GM19328 (cell line): ENCODE measurements around the gene SDK1.

Experiments used
- ATAC-seq: cut with Tn5 transposase; IDR thresholded peaks from one replicate; pipeline ENCODE4 v1.9.1; 2021; ENCODE audit warnings: mild to moderate bottlenecking, moderate library complexity; ENCODE audit not compliant: unreplicated experiment

Gene SDK1

DNA sequence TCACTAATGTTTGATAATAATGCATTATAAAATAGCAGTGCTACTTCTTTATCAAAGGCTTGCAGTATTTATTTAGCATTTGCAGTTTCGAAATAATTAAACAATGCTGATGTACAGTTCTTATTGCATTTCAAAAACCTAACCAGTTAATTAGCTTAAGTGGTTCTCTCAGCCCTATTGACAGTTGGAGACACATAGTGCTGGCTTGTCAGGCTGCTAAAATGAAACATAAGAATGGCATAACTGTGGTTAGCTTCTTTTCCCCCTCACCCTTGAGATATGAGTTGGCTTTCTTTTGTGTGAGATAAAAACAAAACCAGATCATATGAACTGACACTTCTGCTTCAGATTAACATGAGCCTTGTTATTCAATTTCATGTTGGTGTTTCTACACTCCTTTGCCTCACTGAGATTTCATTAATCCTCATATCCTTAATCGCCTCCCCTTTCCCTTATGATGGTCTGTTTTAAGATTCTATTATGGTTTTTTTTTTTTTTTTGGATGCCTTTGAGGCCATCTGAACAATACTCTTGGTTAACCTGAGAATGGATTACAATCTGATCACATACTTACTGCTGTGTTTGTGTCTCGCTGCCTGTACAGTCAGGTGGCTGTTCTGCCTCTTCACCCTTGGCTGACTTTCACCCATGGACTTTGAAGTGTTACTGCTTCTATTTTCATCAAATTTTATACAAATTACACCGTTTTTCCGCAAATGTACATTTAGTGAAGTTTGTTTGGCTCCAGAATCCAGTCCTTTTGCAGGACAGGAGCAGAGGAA lies 108.0 kb downstream of the SDK1 start:
- ATAC-seq = no peak

DNA sequence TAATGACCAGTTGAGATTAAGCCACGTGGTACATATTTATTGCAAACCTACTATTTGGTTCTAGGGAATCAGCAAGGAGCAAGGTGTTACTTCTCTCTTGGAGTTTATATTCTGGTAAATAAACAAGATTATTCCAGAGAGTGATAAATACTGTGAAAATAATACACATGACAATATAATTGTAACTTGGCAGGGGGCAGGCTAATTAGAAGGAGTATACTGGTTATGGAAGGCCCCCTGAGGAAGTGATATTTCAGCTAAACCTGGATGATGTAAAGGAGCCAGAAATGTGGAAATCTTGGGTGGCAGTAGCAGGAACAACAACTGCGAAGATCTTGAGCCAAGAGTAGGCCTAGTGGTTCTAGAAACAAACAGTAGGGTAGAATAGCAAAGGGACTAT lies 111.8 kb downstream of the SDK1 start:
- ATAC-seq = no peak

DNA sequence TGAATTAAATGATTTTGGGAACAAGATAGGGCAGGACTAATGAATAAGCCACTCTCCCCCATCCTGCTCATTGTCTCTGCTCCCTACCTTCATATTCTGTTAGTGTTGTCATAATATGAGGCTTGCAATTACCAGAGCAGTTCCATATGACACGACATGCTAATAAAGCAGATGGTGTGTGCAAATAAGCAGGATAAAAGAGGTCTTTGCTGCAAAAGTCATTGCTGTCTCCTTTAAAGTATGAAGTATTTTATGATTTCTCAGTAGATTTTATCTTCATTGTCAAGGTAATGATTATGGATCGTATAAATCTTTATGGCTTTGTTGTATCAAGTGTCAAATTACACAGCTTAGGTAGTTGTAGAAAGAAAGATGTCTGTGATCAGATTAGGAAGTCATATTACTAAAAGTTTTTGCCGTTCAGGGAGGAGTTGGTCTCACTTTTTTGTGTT lies 114.8 kb downstream of the SDK1 start:
- no peak for ATAC-seq

DNA sequence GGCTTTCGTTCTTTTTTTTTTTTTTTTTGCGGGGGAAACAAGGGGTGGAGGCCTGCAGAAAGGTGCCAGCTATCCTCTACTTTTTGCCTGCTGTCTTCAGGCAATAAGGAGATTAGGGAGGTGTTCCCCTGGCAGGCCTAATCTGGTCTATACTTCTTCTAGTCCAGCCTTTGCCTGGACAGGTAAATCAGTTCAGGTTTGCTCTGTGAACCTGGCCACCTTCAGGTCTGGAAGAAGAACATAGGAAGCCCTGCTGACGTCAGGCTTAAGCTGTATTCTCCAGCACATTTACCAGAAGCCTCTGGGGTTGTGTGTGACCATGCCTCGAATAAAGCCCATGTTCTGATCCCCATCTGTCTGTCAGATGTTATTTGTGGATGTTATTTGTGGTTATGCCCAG lies 115.4 kb downstream of the SDK1 start:
- no peak for ATAC-seq

DNA sequence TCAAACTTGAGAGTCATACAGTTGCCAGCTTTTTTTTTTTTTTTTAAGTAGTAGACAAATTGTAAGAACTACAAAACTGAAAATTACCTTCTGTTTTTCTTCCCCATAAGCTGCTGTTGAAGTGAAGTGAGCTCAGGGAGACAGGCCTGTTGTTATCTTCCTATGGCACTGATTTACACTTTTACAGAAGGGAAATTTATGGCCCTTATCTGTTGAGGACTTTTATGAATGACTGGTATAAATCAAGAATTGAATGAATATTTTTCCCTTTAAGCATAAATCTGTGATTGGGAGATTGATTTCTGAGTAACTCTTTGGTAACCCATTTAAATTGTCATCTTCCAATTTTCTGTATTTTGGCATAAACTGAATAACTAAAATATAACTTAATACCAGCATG lies 124.0 kb downstream of the SDK1 start:
- no peak for ATAC-seq

DNA sequence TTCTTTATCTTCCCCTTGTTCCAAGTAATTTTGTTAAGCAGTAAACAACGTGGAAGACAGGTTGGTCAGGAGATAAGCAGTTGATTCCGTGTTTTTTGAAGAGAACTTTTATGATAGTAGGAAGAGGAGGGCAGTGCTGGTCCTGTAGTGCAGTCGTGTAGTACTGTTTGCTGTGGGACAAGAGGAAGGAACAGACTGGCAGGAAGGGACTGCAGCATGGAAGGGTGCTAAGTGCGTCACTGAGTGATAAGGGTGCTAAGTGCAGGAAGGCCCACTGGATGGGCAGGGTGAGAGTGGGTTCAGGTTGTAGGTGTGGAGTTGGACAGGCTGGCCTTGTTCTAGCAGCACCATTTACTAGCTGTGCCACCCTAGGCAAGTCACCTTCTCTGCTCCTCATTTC lies 125.0 kb downstream of the SDK1 start:
- no peak for ATAC-seq

DNA sequence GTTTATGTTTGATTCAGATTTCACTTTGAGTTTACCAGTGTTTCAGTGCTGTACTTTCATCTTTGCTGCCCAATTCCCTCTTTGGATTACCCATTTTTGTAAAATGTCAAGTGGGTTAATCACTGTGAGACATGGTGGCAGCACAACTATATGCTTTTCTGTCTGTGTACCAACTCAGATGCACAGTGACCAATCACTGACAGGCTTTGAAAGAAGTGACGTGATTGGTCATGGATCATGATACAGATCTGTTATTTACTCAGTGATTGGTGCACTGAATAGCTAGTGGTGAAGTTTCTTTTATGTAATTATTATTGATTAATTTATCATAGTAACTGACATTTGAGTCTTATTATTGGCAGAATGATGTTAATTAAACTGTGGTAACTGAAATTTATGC lies 126.9 kb downstream of the SDK1 start:
- no peak for ATAC-seq

DNA sequence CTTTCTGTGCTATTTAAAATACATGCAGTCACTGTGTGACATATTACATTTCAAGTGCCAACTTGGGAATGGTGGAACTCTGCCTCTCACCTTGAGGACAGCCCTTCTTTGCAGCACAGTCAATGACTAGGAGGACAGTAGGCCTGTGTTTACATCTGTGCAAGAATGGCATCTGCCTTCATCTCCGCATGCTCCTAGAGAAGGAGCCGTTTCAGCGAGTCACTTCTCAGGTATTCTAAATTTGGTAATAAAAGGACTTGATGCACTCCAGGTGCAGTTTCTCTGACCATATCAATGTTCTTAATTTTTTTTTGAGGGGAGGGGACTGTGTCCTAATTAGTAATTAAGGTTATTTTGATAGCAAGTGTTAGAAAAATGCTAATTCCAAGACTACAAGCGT lies 128.9 kb downstream of the SDK1 start:
- no peak for ATAC-seq

DNA sequence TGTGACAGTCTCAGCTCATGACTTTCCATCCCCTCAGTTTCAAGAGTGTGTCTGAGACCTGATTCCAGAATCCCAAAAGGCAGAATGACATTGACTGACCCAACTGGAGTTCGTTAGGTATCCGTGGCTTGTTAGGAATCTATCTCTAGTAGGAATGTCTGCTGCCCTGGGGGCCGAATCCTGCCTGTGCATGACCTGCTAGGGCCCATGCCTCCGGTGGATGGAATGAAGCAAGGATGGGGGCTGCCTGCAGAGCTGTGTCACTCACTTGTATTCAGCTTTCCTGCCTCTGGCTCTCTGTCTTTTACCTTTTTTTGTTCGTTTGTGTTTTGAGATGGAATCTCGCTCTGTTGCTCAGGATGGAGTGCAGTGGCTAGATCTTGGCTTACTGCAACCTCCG lies 129.5 kb downstream of the SDK1 start:
- no peak for ATAC-seq

DNA sequence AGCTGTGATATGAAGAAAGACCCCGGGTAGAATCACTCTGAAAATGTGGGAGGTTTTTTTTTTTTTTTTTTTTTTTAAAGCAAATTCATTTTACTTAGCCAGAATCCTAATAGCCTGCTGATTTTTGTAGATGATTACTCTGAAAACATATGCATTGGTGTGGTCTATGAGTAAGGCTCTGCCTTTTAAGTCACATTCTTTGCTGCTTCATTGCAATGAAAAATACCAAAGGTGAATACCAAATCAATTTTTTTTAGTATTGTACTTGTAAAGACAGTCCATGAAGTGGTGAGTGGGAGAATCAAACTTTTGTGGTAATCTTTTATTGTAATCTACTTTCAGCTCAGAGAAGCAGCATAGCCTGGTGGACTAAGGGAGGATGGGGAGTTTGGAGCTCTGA lies 130.3 kb downstream of the SDK1 start:
- ATAC-seq = no peak

DNA sequence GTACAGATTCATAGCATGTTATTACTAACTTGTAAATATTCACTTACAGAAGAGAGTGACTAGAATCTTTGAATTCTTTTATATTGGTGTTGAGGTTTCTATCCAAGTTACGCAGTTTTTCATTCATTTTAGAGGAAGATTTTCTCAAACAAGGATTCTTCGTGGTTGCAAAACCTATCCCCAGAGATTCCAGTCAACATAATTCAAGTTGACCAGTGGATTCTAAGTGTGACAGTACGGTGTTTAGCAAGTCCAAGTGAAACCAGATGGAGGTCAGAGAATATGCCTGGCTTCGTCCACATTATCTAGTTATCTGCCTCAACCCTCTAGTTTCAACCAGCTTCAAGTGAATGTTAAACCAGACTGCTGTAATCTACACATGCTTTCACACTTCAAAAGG lies 131.9 kb downstream of the SDK1 start:
- no peak for ATAC-seq

DNA sequence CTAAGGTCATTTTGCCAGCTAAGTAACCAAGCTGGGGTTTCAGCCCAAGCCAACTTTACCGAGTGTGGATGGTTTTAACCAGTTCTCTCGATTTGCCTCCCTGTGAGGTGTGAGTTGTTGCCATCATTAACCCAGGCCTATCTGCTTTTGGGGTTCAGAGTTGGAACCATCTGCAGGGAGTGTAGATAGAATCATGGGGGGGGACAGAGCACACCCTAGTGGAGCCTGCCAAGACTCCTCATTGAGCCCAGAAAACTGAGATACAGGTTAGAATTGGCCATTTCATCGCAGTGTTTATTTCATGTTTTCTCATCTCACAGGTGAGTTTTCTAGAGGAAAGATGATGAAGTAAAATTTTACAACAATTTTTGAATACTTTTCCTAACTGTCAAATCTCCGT lies 133.6 kb downstream of the SDK1 start:
- no peak for ATAC-seq

DNA sequence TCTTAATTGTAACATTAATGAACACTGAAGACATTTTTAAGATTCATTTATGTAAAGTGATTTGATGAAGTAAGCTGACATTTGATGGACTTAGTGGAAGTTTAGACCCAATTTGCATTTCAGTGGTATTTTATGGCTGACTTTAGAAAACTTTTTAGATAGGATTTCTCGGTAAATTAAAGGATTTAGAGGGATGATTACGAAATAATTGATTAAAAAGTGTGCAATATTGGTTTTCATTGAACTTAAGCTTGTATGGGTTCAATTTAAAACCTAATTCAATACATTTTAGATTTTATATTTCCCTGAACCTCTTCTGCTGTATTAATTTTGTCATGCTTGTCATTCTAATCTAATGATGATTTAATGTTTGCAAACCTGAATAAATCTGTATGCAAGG lies 135.1 kb downstream of the SDK1 start:
- no peak for ATAC-seq

DNA sequence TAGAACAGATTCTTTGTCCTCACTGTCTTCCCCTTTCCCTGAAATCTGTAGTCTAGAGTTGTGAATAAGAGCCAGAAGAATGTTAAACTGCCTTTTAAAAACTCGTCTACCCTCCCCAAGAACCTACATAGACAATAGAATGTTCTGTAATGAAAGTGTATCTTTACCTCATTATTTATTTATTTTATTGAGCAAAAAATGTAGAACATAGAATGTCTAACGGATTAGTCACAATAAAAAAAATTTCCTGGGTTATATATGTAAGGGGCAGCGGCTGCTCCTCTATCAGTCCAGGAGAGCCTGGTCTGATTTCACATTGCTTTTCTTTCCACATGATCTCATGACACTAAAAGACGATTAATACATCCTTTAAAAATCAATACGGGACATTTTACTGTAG lies 135.7 kb downstream of the SDK1 start:
- no peak for ATAC-seq

DNA sequence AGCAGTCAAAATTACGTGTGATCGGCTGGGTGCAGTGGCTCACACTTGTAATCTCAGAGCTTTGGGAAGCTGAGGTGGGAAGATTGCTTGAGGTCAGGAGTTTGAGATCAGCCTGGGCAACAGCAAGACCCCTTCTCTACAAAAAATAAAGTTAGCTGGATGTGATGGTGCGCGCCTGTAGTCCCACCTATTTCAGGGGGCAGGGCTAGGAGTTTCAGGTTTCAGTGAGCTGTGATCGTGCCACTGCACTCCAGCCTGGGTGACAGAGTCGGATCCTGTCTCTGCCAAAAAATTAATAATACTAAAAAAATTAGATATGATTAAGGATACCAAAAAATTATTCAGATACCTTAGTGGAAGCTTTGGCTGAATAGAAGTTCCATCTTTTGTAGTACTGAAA lies 136.4 kb downstream of the SDK1 start:
- ATAC-seq = no peak

DNA sequence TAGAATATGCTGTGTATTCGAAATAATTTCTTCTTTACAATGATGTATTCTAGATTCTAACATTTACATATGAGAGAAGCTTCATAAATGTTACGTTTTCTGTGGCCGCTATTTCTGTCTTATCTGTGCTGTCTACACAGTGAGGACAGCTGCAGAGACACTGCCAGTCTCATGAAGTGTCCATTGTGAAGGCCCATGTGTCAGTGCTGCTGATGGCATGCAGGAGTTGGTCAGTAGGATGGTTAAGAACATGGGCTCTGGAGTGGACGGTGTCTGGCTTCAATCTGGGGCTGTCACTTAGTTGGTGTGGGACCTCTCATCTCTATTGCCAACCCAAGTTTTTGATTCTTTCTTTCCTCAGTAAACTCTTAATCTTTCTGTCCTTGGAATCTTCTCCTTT lies 137.3 kb downstream of the SDK1 start:
- no peak for ATAC-seq

DNA sequence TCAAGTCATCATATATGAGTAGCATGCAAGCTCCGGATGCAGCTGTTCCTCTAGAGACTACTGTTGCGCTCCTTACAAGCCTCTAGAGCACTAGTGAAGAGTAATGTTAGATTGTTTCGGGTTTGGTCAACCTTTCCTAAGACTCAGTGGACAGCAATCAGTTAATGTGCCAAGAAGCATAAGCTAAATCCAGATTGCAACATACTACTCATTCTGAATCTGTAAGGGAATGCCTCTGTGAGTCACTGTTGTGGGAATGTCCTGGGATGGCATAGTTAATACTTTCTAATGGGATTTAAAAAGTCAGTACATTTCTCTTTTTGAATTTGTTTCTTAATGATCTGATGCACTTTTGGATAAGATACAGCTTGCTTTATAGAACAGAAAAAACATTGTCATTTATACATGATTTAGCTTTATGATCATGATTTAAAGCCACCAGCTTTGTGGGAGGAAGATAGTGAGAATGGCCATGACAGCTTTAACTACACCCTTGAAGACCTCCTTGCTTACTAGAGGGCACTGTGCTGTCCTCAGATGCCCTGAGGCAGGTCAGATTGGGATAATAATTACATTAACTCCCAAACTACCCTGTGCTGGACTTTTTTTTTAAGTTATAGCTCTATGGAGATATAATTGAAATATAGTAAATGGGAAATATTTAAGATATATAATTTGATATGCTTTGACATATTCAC lies 138.4 kb downstream of the SDK1 start:
- no peak for ATAC-seq

DNA sequence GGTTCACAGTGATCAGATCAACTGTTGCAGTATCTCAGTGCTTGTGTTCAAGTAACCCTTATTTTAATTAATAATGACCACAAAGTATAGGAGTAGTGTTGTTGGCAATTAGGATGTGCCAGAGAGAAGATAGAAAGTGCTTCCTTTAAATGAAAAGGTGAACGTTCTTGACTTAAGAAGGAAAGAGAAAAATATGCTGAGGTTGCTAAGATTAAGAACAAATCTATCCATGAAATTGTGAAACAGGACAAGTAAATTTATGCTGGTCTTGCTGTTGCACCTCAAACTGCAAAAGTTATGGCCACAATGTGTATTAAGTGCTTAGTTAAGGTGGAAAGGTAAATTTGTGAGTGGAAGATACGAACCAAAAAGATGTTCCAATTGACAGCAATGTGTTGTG lies 139.5 kb downstream of the SDK1 start:
- no peak for ATAC-seq

DNA sequence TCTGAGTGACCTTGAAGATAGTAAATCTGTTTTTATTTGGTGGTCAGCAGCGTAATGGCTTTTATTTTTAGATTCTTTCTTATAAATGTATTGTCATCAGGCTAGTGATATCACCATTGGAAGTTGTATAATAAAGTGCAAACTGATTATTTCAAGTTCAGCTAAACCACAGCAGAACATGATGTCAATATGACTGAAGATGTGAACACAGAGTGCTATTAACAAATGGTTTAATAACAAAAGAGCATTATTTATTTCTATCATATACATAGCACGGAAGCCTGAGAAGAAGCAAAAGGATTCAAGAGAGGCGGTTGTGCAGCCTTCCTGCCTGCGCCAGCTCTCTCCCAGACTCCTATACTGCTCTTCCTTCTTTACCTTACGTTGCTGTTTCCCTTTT lies 142.7 kb downstream of the SDK1 start:
- ATAC-seq = no peak

DNA sequence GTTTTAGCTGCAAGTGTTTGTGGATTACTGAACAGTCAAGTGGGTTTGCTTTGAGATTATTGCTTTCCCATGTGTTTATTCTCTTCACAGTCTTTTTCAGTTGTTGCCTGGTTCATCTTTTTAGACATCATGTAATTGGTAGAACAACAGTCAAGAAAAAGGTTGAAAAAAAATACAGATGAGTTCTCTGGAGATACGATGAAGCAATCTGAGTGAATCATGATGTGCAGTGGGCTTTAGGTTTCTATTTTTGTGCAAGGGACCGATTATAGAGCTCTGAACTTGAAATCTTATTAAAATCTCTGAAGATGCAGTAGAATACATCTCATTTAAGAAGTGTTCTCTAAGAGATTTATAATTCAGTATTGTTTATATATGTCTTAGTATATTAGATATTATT lies 145.7 kb downstream of the SDK1 start:
- ATAC-seq = no peak

DNA sequence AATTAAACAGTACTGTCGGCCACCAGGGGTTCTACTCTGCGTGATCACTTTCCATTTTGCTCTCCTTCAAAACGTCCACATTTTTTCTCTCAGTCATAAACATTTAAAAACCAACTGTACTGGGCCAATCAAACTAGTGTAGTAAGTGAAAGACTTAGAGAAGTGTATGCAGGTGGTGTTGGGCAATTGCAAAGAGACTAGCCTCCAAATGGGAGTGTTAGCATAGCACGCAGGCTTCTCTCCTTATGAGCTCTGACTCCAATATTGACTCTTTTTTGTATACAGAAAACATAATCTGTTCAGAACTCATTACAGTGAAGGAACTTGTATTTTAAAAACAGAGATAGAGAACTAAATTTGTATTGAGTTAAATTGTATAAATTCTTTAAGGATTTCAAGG lies 150.6 kb downstream of the SDK1 start:
- ATAC-seq = no peak

DNA sequence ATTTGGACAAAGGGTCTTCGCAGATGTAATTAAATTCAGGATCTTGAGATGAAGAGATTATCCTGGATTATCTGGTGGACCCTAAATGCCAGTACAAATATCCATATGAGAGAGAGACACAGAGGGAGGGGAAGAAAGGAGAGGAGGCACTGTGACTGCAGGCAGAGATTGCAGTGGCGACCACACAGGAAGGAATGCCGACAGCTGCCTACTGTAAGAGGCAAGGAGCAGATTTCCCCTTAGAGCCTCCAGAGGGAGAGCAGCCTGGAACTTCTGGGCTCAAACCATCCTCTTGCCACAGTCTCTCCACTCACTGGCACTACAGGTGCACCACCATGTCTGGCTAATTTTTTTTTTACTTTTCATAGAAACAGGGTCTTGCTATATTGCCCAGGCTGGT lies 152.3 kb downstream of the SDK1 start:
- no peak for ATAC-seq
